Astrocyte (in vitro differentiated cells and primary cell): ENCODE results near the gene ANKS1A.

ENCODE experiments used
- EZH2 ChIP-seq: IDR thresholded peaks from 2 replicates; pipeline ENCODE4 v1.6.1; 2012; ENCODE audit warnings: mild to moderate bottlenecking, low read length, inconsistent platforms; ENCODE audit not compliant: insufficient read depth
- TF ChIP-seq, protein P1 (sequence below): IDR thresholded peaks from 2 replicates; pipeline ENCODE4 v1.5.1; 2011; ENCODE audit warnings: low read depth, mild to moderate bottlenecking, inconsistent platforms, low read length, moderate library complexity; ENCODE audit not compliant: insufficient read depth

DNA sequence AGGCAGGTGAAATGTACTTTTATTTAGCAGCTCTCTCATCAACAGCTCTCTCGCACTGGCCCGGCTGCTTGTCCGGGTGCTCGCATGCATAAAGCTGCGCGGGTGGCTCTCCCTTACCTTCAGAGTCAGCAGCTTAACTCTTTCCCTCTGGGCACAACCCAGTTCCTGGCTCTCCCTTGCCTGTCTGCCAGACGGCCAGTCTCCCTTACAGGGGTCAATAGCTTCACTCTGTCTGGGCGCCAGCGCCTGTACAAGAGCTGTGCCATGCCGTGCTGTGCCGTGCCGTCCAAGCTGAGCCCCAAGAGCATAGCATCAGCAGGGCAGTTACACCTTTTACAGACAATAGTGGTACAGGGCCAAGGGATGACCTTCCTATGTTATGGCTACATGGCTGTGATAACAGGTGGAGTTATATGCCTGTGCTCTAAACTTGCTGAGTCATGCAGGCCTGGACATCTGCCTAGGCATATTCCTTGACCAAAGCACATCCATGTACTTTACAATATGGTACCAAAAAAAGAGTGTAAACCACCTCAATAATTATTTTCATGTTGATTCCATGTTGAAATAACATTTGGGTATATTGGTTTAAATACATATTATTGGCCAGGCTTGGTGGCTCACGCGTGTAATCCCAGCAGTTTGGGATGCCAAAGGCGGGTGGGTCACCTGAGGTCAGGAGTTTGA, 49.2 kb upstream of the ANKS1A start:
- TF ChIP-seq, protein P1, sequence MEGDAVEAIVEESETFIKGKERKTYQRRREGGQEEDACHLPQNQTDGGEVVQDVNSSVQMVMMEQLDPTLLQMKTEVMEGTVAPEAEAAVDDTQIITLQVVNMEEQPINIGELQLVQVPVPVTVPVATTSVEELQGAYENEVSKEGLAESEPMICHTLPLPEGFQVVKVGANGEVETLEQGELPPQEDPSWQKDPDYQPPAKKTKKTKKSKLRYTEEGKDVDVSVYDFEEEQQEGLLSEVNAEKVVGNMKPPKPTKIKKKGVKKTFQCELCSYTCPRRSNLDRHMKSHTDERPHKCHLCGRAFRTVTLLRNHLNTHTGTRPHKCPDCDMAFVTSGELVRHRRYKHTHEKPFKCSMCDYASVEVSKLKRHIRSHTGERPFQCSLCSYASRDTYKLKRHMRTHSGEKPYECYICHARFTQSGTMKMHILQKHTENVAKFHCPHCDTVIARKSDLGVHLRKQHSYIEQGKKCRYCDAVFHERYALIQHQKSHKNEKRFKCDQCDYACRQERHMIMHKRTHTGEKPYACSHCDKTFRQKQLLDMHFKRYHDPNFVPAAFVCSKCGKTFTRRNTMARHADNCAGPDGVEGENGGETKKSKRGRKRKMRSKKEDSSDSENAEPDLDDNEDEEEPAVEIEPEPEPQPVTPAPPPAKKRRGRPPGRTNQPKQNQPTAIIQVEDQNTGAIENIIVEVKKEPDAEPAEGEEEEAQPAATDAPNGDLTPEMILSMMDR = no peak
- no peak for TF ChIP-seq EZH2
